NCI-H446 (cell line): Measurements from ENCODE around the gene PKD1L1.
"Not testable (repeated sequence)": the region's sequence is repeated elsewhere in the genome, so short reads cannot be mapped to it uniquely, and the experiment has no call there.

Source experiments
- DNase-seq, 2 experiments: peaks; one replicate each; lab custom pipeline; 2025; lab: John Stamatoyannopoulos, UW

PKD1L1 gene

GRCh38 chr7:47938574-47939165, 9.6 kb downstream of the PKD1L1 start:
- DNase-seq = no peak

DNA sequence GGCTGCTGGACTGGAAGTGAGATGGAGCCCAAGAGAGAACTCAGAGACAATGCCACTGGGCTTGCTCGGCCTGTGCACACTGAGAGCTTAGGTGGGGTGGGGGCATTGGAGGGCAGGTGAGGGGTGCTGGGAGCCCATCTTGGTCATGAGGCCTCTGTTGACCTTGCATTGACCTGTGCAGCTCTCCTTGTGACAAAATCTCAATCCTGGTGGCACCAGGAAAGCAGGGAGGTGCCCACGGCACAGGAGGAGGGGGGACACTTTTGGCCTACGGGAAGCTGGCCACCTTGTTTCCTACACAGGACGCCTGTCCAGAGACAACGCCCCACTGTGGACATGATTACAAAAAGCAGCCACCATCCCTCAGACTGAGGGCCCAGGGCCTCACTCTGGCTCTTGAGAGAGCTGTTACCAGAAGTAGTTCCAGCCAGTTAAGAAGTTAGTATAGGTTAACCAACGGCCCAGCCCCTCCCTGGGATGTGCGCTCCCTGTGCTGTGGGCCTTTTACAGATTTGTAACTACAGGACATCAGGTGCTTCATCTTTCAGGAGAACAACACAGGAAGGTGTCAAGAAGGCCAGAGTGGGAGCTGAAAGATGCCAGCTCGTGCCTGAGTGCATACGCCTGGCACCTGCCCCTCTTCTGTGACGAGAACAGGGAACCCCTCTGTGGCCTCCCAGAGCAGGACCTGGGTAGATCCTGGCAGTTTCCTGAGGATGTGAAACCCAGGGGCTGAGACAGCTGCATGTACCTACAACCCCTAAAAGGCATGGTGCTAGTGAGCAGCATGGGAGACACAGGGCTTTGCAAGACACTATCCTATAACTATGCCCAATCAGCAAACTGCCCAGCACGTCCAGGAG, 10.3 kb downstream of the PKD1L1 start:
- DNase-seq = no peak

- DNase-seq = no peak
These were observed 11.1 kb downstream of the PKD1L1 start for GRCh38 chr7:47937065-47937687.

GRCh38 chr7:47936323-47936722, 11.9 kb downstream of the PKD1L1 start:
- DNase-seq = no peak

- DNase-seq = no peak
These were observed 12.9 kb downstream of the PKD1L1 start for GRCh38 chr7:47935336-47935735.

GRCh38 chr7:47934831-47935230, 13.4 kb downstream of the PKD1L1 start:
- DNase-seq = no peak

- no peak for DNase-seq
These were observed 15.1 kb downstream of the PKD1L1 start for GRCh38 chr7:47933215-47933614.

- no peak for DNase-seq
These were observed 15.7 kb downstream of the PKD1L1 start for GRCh38 chr7:47932466-47933037.

- no peak for DNase-seq
These were observed 16.2 kb downstream of the PKD1L1 start for GRCh38 chr7:47932016-47932415.

DNA sequence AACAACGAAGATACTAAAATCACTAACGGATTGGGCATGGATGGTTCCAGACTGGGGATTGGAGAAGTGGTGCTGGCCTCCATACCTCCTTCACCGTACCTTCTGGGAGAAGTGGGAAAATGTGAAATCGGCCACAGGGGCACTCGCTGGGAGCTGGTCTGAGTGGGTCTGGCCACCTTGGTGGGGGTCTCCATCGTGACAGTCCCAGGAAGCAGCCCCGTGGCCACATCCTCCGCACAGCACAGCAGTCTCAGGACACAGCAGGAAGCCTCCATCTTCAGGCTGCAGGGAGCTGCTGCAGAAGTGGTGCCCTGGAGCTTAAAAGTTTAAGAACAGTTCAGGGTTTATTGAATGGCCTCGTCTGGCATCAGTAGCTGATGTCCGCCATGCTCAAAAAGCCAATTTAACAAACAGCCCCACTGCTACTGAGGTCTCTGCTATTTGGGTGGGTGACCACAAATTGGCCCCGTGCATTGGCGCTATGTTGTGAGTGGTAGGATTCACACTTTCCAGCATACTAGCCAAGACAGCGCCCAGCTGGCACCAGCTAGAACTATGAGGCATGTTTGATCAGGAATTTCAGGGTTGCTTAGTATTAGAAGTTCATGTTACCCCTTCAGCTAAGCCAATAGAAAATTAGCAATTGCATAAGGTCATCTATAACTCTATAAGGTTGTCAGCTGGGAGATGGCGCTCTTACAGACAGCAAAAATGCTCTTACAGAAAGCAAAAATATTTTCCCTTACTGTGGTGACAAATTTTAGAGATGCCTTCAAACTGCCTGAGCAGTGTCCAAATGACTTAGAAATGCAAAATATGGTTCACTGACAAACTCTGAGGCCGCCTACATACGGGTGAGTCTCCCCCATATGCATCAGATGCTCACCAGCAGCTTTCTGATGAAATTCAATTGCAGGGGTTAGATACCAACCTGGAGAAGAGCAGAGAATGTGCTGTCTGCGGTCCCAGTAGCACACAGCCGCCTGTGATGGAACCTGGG, 17.0 kb downstream of the PKD1L1 start:
- no peak for DNase-seq

DNA sequence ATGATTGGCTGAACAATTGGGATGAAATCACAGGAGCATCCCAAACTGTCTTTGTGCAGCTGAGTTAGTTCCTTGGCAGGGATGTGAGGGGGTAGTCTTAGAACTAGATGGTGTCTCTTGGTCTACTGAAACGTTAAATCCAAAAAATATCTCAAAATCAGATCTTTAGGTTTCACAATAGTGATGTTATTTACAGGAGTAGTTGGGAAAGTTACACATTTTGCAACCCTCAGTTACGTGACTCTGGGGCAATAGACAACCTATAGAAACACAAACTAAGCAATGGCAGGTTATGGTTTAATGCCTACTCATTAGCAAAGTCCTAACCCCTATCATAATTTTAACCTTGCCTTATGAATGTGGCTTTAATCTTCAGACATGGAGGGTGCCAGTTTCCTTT, 24.0 kb downstream of the PKD1L1 start:
- DNase-seq = no peak

DNA sequence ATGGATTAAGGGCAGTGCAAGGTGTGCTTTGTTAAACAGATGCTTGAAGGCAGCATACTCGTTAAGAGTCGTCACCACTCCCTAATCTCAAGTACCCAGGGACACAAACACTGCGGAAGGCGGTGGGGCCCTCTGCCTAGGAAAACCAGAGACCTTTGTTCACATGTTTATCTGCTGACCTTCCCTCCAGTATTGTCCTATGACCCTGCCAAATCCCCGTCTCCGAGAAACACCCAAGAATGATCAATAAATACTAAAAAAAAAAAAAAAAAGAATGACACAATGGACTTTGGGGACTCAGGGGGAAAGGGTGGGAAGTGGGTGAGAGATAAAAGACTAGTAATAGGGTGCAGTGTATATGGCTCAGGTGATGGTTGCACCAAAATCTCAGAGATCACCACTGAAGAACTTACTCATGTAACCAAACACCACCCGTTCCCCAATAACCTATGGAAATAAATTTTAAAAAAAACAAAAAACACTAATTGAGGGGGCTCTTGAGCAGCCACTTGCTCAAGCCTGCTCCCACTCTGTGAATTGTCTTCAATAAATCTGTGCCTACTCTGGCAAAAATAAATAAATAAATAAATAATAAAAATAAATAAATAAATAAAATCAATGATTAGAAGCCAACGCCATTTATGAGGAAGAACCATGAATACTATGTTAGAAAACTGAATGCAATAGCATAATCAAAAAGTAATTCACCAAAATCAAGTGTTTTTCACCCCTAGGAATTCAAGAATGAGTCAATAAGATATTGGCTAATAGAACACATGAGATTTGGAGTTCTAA, 25.0 kb downstream of the PKD1L1 start:
- not testable (repeated sequence) for DNase-seq

DNA sequence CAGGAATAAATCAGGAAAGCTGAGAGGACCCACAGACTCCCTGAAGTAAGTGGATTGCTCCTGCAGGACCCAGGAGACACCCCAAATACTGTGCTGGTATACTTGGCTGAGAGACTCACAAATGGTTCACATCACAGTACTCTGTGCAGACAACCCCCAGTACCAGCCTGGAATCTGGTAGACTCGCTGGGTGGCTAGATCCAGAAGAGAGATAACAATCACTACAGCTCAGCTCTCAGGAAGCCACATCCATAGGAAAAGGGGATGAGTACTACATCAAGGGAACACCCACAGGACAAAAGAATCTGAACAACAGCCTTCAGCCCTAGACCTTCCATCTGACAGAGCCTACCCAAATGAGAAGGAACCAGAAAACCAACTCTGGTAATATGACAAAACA, 31.8 kb downstream of the PKD1L1 start:
- DNase-seq = not testable (repeated sequence)

GRCh38 chr7:47915616-47915976, 32.7 kb downstream of the PKD1L1 start:
- no peak for DNase-seq

GRCh38 chr7:47914717-47915615, 33.3 kb downstream of the PKD1L1 start:
- no peak for DNase-seq

DNA sequence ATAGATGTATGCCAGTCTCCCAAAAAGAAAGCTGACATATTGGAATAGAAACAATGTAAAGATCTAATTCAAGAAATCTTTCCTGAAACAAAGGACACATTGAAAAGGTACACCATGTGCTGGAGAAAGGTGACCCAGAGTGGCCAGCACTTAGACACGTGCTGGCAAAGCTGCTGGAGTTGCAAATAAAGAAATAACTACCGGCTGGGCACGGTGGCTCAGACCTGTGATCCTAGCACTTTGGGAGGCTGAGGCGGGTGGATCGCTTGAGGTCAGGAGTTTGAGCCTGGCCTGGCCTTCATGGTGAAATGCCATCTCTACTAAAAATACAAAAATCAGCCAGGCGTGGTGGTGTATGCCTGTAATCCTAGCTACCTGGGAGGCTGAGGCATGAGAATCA, 35.9 kb downstream of the PKD1L1 start:
- DNase-seq = no peak

GRCh38 chr7:47908720-47909119, 39.5 kb downstream of the PKD1L1 start:
- DNase-seq = no peak

GRCh38 chr7:47907981-47908616, 40.2 kb downstream of the PKD1L1 start:
- no peak for DNase-seq

DNA sequence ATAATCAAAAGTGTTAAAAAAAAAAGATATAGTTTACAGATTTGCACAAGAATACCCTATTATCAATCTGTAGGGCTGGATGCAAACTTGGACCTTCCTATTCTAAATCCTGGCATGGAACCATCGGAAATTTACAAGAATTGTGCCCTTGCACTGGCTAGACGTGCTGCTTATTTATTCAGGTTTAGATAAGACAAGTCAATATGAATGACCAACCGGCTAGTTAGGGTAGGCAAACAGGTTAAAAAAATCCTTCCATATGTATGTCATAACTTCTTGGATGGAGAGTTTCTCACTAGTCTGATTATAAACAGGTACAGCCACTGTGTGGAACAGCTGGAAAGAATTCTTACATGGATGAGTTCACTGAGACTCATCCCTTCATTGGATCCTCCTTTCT, 41.4 kb downstream of the PKD1L1 start:
- DNase-seq = no peak
